Fibroblast of lung (primary cell): ENCODE data around the gene GIT2.
"Not testable (repeated sequence)": the region's sequence is repeated elsewhere in the genome, so short reads cannot be mapped to it uniquely, and the experiment has no call there.

Source experiments
- CTCF ChIP-seq, 2 donors: IDR thresholded peaks in 1 of 2; conservative IDR thresholded peaks in 1 of 2; 1 replicate in 1 of 2; 2 replicates in 1 of 2; pipeline ENCODE4 v1.5.1; 2011 to 2012; ENCODE audit warnings: low read length in 2 of 2, control low read depth in 1 of 2, inconsistent platforms in 1 of 2, low read depth in 1 of 2, mild to moderate bottlenecking in 1 of 2
- EZH2 ChIP-seq: IDR thresholded peaks from 2 replicates; pipeline ENCODE4 v1.5.1; 2012; ENCODE audit warnings: low read length, control low read depth, mild to moderate bottlenecking; ENCODE audit errors: missing control alignments

DNA sequence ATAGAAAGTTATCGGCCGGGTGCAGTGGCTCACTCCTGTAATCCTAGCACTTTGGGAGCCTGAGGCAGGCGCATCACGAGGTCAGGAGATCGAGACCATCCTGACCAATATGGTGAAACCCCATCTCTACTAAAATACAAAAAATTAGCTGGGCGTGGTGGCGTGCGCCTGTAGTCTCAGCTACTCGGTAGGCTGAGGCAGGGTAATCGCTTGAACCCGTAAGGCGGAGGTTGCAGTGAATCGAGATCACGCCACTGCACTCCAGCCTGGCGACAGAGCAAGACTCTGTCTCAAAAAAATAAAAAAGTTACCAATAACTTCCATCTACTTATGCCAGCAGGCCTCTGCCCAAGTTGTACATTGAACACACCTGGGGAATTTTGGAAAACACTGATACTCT lies 96.8 kb downstream of the GIT2 start:
- not testable (repeated sequence) for TF ChIP-seq CTCF (conservative IDR thresholded peaks at IDR 0.05 in 1 of 2, IDR thresholded peaks at IDR 0.05 in 1 of 2; ENCODE audit: low read depth in 1 of 2, low read length in 2 of 2); EZH2
